KMS-11 (cell line): ENCODE data around the gene NLK.
"Not testable (repeated sequence)": the region's sequence is repeated elsewhere in the genome, so short reads cannot be mapped to it uniquely, and the experiment has no call there.

Source experiments
- H2AFZ ChIP-seq: fragments of 200-600 bp; sonication (generic); 2 replicates; pipeline ENCODE4 v1.6.1; 2016; ENCODE audit warnings: antibody characterized with exemption, mixed run types, low read depth
- H3K27ac ChIP-seq: fragments of 200-600 bp; sonication (generic); 2 replicates; pipeline ENCODE4 v1.6.1; 2016; ENCODE audit warnings: mild to moderate bottlenecking, mixed run types
- H3K27me3 ChIP-seq: fragments of 200-600 bp; sonication (generic); 2 replicates; pipeline ENCODE4 v1.6.1; 2017; ENCODE audit warnings: mild to moderate bottlenecking, low read depth, mixed run types, moderate library complexity; ENCODE audit not compliant: insufficient read depth
- H3K36me3 ChIP-seq: fragments of 200-600 bp; sonication (generic); 2 replicates; pipeline ENCODE4 v1.6.1; 2017; ENCODE audit warnings: mild to moderate bottlenecking, mixed run types; ENCODE audit not compliant: insufficient read depth
- H3K4me1 ChIP-seq: fragments of 200-600 bp; sonication (generic); 2 replicates; pipeline ENCODE4 v1.6.1; 2016; ENCODE audit warnings: mild to moderate bottlenecking, low read depth, mixed run types; ENCODE audit not compliant: poor library complexity, severe bottlenecking
- H3K4me2 ChIP-seq: fragments of 200-600 bp; sonication (generic); 2 replicates; pipeline ENCODE4 v1.7.0; 2016; ENCODE audit warnings: mild to moderate bottlenecking, mixed run types
- H3K4me3 ChIP-seq: fragments of 200-600 bp; sonication (generic); IDR thresholded peaks from 2 replicates; pipeline ENCODE4 v1.6.1; 2017; ENCODE audit warnings: low read depth, low read length, mixed read lengths; ENCODE audit not compliant: insufficient read depth
- H3K79me2 ChIP-seq: fragments of 200-600 bp; sonication (generic); 2 replicates; pipeline ENCODE4 v1.6.1; 2016; ENCODE audit warnings: low read depth, mixed run types; ENCODE audit not compliant: insufficient read depth
- H3K9ac ChIP-seq: fragments of 200-600 bp; sonication (generic); 2 replicates; pipeline ENCODE4 v1.6.1; 2016; ENCODE audit warnings: mild to moderate bottlenecking, mixed run types
- H4K20me1 ChIP-seq: fragments of 200-600 bp; sonication (generic); 2 replicates; pipeline ENCODE4 v1.6.1; 2016; ENCODE audit warnings: mild to moderate bottlenecking, mixed run types; ENCODE audit not compliant: insufficient read depth
- CTCF ChIP-seq: fragments of 200-600 bp; sonication (generic); conservative IDR thresholded peaks from 2 replicates; pipeline ENCODE4 v1.6.1; 2017; ENCODE audit warnings: low read depth, mild to moderate bottlenecking, antibody characterized with exemption, low read length, moderate library complexity, mixed read lengths

The NLK gene

GRCh38 chr17:28001149-28001548, 41.3 kb upstream of the NLK start:
- no peak overlapping the region for H3K9ac ChIP-seq
- H4K20me1 ChIP-seq = no peaks in the 10 kb centered on the region
- no peaks in the 10 kb centered on the region for H3K79me2 ChIP-seq
- no peak overlapping the region for H3K27ac ChIP-seq
- TF ChIP-seq CTCF = no peak
- H3K4me1 ChIP-seq = no peaks in the 10 kb centered on the region
- no peaks in the 10 kb centered on the region for H3K27me3 ChIP-seq
- no peak overlapping the region for H3K4me2 ChIP-seq
- no peak overlapping the region for H3K4me3 ChIP-seq
- H2AFZ ChIP-seq = no peak overlapping the region
- H3K36me3 ChIP-seq = no peaks in the 10 kb centered on the region

- Histone ChIP-seq H4K20me1 (no peaks in the 10 kb centered on the region), H3K36me3 (no peaks in the 10 kb centered on the region), H2AFZ (no peak overlapping the region), H3K4me2 (no peak overlapping the region), H3K4me3 (no peak overlapping the region), H3K9ac (no peak overlapping the region), H3K79me2 (no peaks in the 10 kb centered on the region), H3K27me3 (no peaks in the 10 kb centered on the region), H3K27ac (no peak overlapping the region), H3K4me1 (no peaks in the 10 kb centered on the region)
- TF ChIP-seq CTCF = no peak
Measured at GRCh38 chr17:28004344-28004743, 38.1 kb upstream of the NLK start.

DNA sequence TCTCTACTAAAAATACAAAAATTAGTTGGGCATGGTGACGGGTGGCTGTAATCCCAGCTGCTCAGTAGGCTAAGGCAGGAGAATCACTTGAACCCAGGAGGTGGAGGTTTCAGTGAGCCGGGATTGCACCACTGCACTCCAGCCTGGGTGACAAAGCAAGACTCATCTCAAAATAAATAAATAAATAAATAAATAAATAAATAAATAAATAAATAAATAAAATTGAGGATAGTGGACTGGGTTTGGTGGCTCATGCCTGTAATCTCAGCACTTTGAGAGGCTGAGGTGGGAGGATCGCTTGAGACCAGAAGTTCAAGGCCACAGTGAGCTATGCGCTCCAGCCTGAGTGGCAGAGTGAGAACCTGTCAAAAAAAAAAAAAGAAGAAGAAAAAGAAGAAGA, 34.6 kb upstream of the NLK start:
- H3K79me2 ChIP-seq, H4K20me1 ChIP-seq, H3K27ac ChIP-seq, H3K4me1 ChIP-seq, H3K9ac ChIP-seq, H3K27me3 ChIP-seq, H3K4me3 ChIP-seq, H2AFZ ChIP-seq, H3K36me3 ChIP-seq, H3K4me2 ChIP-seq: not testable (repeated sequence)

DNA sequence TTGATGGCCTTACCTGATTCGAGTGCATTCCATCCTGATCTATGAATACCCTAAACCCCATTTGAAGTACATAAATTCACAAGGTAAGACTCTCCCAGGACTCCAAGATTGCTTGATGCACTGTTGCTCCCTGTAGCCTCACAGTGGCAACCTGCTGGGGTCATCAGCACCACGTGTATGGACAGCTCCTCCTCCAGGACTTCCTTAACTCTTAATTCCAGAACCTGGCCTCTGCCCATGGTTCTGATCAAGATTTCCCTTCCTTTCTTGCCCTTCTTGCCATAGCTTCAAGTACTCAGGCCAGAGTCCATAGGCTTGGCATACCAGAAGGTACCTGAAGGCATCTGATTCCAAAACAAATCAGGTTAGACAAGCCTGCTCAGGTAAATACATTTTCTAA, 34.0 kb upstream of the NLK start:
- TF ChIP-seq CTCF = no peak
- Histone ChIP-seq H3K4me1 (no peaks in the 10 kb centered on the region), H4K20me1 (no peaks in the 10 kb centered on the region), H3K27me3 (no peaks in the 10 kb centered on the region), H3K79me2 (no peaks in the 10 kb centered on the region), H3K27ac (no peak overlapping the region), H3K4me2 (no peak overlapping the region), H2AFZ (no peak overlapping the region), H3K9ac (no peak overlapping the region), H3K36me3 (no peaks in the 10 kb centered on the region), H3K4me3 (no peak overlapping the region)

DNA sequence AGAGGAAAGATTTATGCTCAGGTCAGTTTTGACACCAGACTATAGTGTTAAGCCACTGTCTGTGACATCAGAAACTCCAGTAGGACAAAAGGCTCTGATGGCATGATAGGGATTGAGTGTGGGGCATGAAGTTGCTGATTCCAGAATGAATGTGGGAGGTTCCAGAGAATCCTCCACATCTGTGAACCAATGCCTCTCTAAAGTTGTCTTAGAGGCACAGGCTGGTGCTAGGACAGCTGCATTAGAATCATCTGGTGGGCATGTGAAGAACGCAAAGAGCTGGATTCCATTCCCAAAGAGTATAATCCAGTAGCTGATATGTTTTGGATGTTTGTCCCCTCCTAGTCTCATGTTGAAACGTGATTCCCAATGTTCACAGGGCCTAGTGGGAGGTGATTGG, 32.1 kb upstream of the NLK start:
- H3K4me2 ChIP-seq = no peak overlapping the region
- no peaks in the 10 kb centered on the region for H3K79me2 ChIP-seq
- no peaks in the 10 kb centered on the region for H4K20me1 ChIP-seq
- H3K4me3 ChIP-seq = no peak overlapping the region
- no peak overlapping the region for H3K27ac ChIP-seq
- no peaks in the 10 kb centered on the region for H3K4me1 ChIP-seq
- no peak overlapping the region for H3K9ac ChIP-seq
- no peak overlapping the region for H2AFZ ChIP-seq
- H3K27me3 ChIP-seq = no peaks in the 10 kb centered on the region
- no peak for TF ChIP-seq CTCF
- H3K36me3 ChIP-seq = no peaks in the 10 kb centered on the region
